Ovary (tissue), 9 donors: ENCODE measurements around the gene NSD1. TPM values are rescaled to one million over a fixed set of nuclear protein-coding genes. Genes with fewer than 3 reads are reported as not detected.
A peak's percentile ranks its signal among the peaks of the same experiment; 100 is the strongest.

Source experiments
- DNase-seq, 5 donors: peaks; one replicate each; pipeline ENCODE4 v3.0.0-alpha.2; 2019 to 2020
- H3K27ac ChIP-seq, 2 donors: fragments of 200-600 bp; one replicate each; pipeline versions ENCODE4 v1.5.1 to v1.8.0; 2019 to 2022
- H3K27me3 ChIP-seq: fragments of 200-600 bp; one replicate; pipeline ENCODE4 v1.8.0; 2022
- H3K36me3 ChIP-seq: fragments of 200-600 bp; sonication (generic); one replicate; pipeline ENCODE4 v1.5.1; 2019
- H3K4me1 ChIP-seq: one replicate; pipeline ENCODE4 v1.8.1; 2013; ENCODE audit warnings: mild to moderate bottlenecking, moderate library complexity; ENCODE audit not compliant: insufficient read depth
- H3K4me3 ChIP-seq: fragments of 200-600 bp; sonication (generic); one replicate; pipeline ENCODE4 v1.5.1; 2017
- H3K9me3 ChIP-seq, 2 donors: fragments of 200-600 bp in 1 of 2; sonication (generic) in 1 of 2; one replicate each; pipeline versions ENCODE4 v1.5.1 to v1.8.1; 2013 to 2019; ENCODE audit warnings: mild to moderate bottlenecking in 1 of 2, moderate library complexity in 1 of 2
- CTCF ChIP-seq, 3 donors: fragments of 450-650 bp in 2 of 3; fragments of 200-600 bp in 1 of 3; IDR thresholded peaks; one replicate each; pipeline versions ENCODE4 v1.5.1 to v1.8.0; 2016 to 2022; ENCODE audit warnings: antibody characterized with exemption in 3 of 3, mild to moderate bottlenecking in 1 of 3
- EP300 ChIP-seq: sonication (generic); formaldehyde crosslinking; IDR thresholded peaks from one replicate; pipeline ENCODE4 v1.6.1; 2017; ENCODE audit warnings: antibody characterized with exemption
- POLR2A ChIP-seq: fragments of 450-650 bp; IDR thresholded peaks from one replicate; pipeline ENCODE4 v1.6.1; 2017; ENCODE audit warnings: antibody characterized with exemption, mild to moderate bottlenecking, moderate library complexity
- WGBS, 3 donors: extraction: QIAGEN DNeasy Blood & Tissue Kit in 1 of 3; methylation state at CpG; one replicate each; pipeline versions ENCODE4 v1.1.5 to v1.1.7; 2013 to 2017; 5-methylcytosine and 5-hydroxymethylcytosine counted together
- intact Hi-C, 4 donors: fragments of 100-400 bp; cut with DNase I; formaldehyde crosslinking; loops; one replicate each; pipeline versions ENCODE4 v1.11.0 to v1.15.1; 2022 to 2023
- polyA plus RNA-seq, 2 donors: library from polyadenylated mRNA; stranded (reverse); fragments of 200-250 nt in 1 of 2; fragments of 350-450 nt in 1 of 2; fragmentation: Illumina TruSeq in 1 of 2; extraction: RNeasy Lipid Tissue Mini Kit (QIAGEN cat#74804) in 1 of 2; gene quantifications; one replicate each; pipeline ENCODE4 v1.2.3, GENCODE V29; 2013 to 2014
- total RNA-seq, 7 donors: library from RNA; depleted of rRNA in 2 of 7; stranded (reverse); fragments of >200 nt in 2 of 7; fragmentation: NEBNext Ultra II Directional in 3 of 7; extraction: Animal tissue kit (Norgen Biotek cat#: 25700) in 3 of 7; gene quantifications; one replicate each; pipeline versions ENCODE4 v1.1.0 to v1.2.4, GENCODE V29; 2016 to 2023
- donor health status: DM: no; HTN: no; CAD: no; lungs with moderate emphysema.
- donor health status: DM: no; HTN: no; CAD: no.
- donor health status: Bipolar disorder and iron deficiency.
- donor health status: DM: yes; HTN: yes; CAD: no.
- donor health status: DM: no; HTN: no; CAD: no.
- donor health status: DM: yes; HTN: yes; CAD: no.

Gene NSD1
- total and polyA plus RNA-seq, 9 donors: 11.5 to 110 (median 75.5) TPM

- Histone ChIP-seq H3K4me3 (no peak overlapping the region), H3K27ac (no peak overlapping the region), H3K9me3 (no peaks in the 10 kb centered on the region), H3K27me3 (no peaks in the 10 kb centered on the region), H3K36me3 (no peaks in the 10 kb centered on the region), H3K4me1 (no peaks in the 10 kb centered on the region)
- intact Hi-C loops: no loop called here
- 83 to 91% (median 90%) methylated on average over 3 of the region's 3 CpGs for WGBS, 3 donors
- no peak for DNase-seq
- TF ChIP-seq POLR2A: no peak
- no peak for TF ChIP-seq CTCF (IDR thresholded peaks at IDR 0.05)
- no peak for TF ChIP-seq EP300
Observed at GRCh38 chr5:177294632-177295031, 161.1 kb downstream of the NSD1 start.

- H3K27ac ChIP-seq: no peak overlapping the region
- no peak for TF ChIP-seq EP300
- TF ChIP-seq POLR2A: no peak
- no peak for TF ChIP-seq CTCF (IDR thresholded peaks at IDR 0.05)
- no peak overlapping the region for H3K4me3 ChIP-seq
- H3K4me1 ChIP-seq: peaks cover 4% of the 10 kb centered on the region
- DNase-seq: no peak
- no peaks in the 10 kb centered on the region for H3K36me3 ChIP-seq
- H3K27me3 ChIP-seq: no peaks in the 10 kb centered on the region
- intact Hi-C loops: no loop called here
- 92 to 96% (median 92%) methylated on average over 9 of the region's 9 CpGs for WGBS, 3 donors
- H3K9me3 ChIP-seq: no peaks in the 10 kb centered on the region
Observed at GRCh38 chr5:177295924-177296323, 162.4 kb downstream of the NSD1 start.

GRCh38 chr5:177296581-177296980 lies 163.0 kb downstream of the NSD1 start:
- 50 to 55% (median 51%) methylated on average over 4 of the region's 4 CpGs for WGBS, 3 donors
- Histone ChIP-seq H3K27ac (no peak overlapping the region), H3K4me1 (peaks cover 4% of the 10 kb centered on the region), H3K36me3 (no peaks in the 10 kb centered on the region), H3K9me3 (no peaks in the 10 kb centered on the region), H3K27me3 (no peaks in the 10 kb centered on the region), H3K4me3 (no peak overlapping the region)
- DNase-seq: no peak
- intact Hi-C loops: no loop called here
- no peak for TF ChIP-seq POLR2A
- TF ChIP-seq EP300: no peak
- TF ChIP-seq CTCF (IDR thresholded peaks at IDR 0.05): no peak

- H3K36me3 ChIP-seq: no peaks in the 10 kb centered on the region
- DNase-seq: no peak
- H3K27ac ChIP-seq: no peak overlapping the region
- H3K4me3 ChIP-seq: no peak overlapping the region
- WGBS, 3 donors: 80 to 87% (median 82%) methylated on average over 2 of the region's 2 CpGs
- intact Hi-C loops: no loop called here
- H3K9me3 ChIP-seq: no peaks in the 10 kb centered on the region
- no peaks in the 10 kb centered on the region for H3K27me3 ChIP-seq
- TF ChIP-seq EP300 (no peak), POLR2A (no peak), CTCF (IDR thresholded peaks at IDR 0.05) (no peak)
- peaks cover 10% of the 10 kb centered on the region for H3K4me1 ChIP-seq
Observed at GRCh38 chr5:177297922-177298321, 164.3 kb downstream of the NSD1 start.

- 61 to 72% (median 64%) methylated on average over 9 of the region's 9 CpGs for WGBS, 3 donors
- Histone ChIP-seq H3K27ac (peak overlapping the region in 1 of 2 donors; percentile 6), H3K4me1 (peaks cover 16% of the 10 kb centered on the region)
Observed at GRCh38 chr5:177299697-177300096, 166.1 kb downstream of the NSD1 start.

More at GRCh38 chr5:177299697-177300096, 166.1 kb downstream of the NSD1 start:
- DNase-seq: no peak
- TF ChIP-seq CTCF (IDR thresholded peaks at IDR 0.05) (no peak), EP300 (no peak), POLR2A (no peak)
- intact Hi-C loops: loop anchor here in 3 of 4 donors (10.0 kb wide), 1 partner anchor 185 kb away; no protein-coding TSS in a partner anchor
- Histone ChIP-seq H3K4me3 (no peak overlapping the region), H3K27me3 (no peaks in the 10 kb centered on the region), H3K36me3 (no peaks in the 10 kb centered on the region), H3K9me3 (no peaks in the 10 kb centered on the region)
